Mucosa of stomach (tissue), 1 donor: ENCODE results near the gene STK17A.

ENCODE experiments used
- H3K27me3 ChIP-seq: one replicate; pipeline ENCODE4 v1.7.0; 2013; ENCODE audit warnings: mild to moderate bottlenecking, low read length; ENCODE audit not compliant: control insufficient read depth, insufficient read depth
- H3K36me3 ChIP-seq: one replicate; pipeline ENCODE4 v1.7.0; 2013; ENCODE audit warnings: low read length; ENCODE audit not compliant: control insufficient read depth, insufficient read depth
- H3K4me1 ChIP-seq: one replicate; pipeline ENCODE4 v1.7.0; 2013; ENCODE audit warnings: mild to moderate bottlenecking, low read length; ENCODE audit not compliant: control insufficient read depth, insufficient read depth
- H3K4me3 ChIP-seq: one replicate; pipeline ENCODE4 v1.7.0; 2013; ENCODE audit warnings: low read length
- H3K9ac ChIP-seq: one replicate; pipeline ENCODE4 v1.7.0; 2013; ENCODE audit warnings: mild to moderate bottlenecking, low read length, moderate library complexity
- H3K9me3 ChIP-seq: one replicate; pipeline ENCODE4 v1.7.0; 2013; ENCODE audit warnings: mild to moderate bottlenecking, low read length, moderate library complexity; ENCODE audit not compliant: control insufficient read depth
- donor health status: Pancreatic carcinoma.

Gene STK17A

DNA sequence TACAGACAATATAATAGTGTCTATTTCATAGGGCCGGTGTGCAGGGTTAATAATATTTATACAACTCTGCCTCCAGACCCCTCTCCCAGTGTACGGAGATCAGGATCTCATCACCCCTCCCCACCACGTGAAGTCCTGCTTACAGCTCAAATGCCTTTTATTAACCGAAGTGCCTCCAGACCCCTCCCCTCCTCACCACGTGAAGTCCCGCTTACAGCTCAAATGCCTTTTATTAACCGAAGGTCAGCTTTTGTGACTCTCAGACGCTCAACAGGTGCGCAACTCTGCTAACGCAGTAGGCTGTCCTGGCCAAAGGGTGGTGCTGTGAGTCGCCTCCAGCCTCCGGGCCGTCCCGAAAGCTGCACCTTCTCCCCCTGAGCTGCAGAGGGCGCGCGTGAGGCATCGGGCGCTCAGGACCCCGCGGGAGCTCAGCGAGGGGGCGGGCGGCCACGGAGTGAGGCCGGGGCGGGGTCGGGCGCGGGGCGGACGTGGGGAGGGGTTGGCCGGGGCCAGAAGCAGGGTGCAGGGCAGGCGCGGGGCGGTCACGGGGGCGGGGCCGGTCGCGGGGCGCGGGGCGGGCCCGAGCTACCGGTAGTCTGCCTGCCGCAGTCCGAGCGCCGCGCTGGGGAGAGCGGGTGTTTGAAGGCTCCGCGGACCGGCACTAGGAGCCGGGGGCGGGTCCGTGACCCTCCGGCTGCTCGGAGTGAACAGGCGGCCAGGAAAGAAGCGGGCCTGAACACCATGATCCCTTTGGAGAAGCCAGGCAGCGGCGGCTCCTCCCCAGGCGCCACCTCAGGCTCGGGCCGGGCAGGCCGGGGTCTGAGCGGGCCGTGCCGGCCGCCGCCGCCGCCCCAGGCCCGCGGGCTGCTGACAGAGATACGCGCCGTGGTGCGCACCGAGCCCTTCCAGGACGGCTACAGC lies at the start of gene STK17A:
TSS of gene STK17A (plus strand) at position 606 of the 921 bp plus-strand sequence. CDS start at position 742, 136 bp downstream.
- H3K9me3 ChIP-seq, result no peaks in the 10 kb centered on the region
- no peaks in the 10 kb centered on the region for H3K27me3 ChIP-seq
- peak within 1 kb of the TSS; percentile 80 for H3K9ac ChIP-seq
- H3K4me3 ChIP-seq, result peak within 1 kb of the TSS; percentile 66
- no peaks in the 10 kb centered on the region for H3K4me1 ChIP-seq
- H3K36me3 ChIP-seq, result no peaks in the 10 kb centered on the region

DNA sequence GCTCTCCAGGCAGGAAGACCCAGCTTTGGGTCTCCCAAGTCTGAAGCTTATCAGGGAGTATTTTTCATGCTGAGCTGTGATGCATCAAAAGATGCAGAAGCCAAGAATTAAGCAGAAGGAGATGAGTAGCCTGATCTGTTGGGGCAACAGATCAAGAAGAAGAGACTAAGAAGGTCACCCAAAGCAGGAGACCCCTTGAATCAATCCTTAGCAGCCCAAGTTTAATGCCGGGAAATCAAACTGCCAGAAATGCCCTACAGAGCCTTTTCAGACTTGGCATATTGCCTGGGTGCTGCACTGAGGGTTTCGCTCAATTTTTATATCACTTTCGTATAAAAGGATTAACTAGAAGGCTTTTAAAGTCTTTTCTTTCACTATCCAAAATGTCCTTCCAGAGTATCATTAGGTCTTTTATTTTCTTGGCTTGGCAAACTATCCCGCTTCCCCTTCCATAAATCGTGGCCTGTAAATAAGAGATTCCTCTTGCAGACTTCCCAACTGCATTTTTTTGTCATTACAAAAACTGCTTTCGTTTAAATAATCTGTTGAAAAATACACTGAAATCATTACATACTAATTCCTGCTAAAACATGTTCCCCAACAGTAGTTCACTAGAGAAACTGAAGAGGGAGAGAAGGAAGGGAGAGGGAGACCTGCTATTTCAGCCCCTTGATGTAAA lies 49.0 kb upstream of the STK17A start:
- H3K4me1 ChIP-seq, result peaks cover 11% of the 10 kb centered on the region
- no peak overlapping the region for H3K4me3 ChIP-seq
- H3K36me3 ChIP-seq, result no peaks in the 10 kb centered on the region
- no peak overlapping the region for H3K9ac ChIP-seq
- no peaks in the 10 kb centered on the region for H3K27me3 ChIP-seq
- H3K9me3 ChIP-seq, result no peaks in the 10 kb centered on the region

DNA sequence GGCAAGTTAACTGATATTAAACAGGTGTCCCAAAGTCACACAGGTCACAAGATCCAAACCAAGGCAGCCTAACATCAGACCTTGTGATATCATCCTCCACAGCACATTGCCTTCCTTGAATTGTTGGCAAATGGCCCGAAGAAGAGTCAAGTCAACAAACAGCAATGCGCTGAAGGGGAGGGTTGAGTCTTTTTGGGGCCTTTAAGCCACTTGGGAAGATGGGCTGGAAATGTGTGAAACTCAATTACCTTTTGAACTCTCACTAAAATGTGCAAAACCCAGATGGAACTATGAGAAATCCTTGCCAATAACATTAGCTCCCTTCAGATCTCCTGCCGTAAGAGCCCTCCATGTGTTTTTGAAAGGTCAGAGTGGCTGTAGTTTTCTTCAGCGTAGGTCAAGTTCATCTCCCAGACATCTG lies 47.9 kb upstream of the STK17A start:
- no peaks in the 10 kb centered on the region for H3K36me3 ChIP-seq
- peaks cover 11% of the 10 kb centered on the region for H3K4me1 ChIP-seq
- no peak overlapping the region for H3K9ac ChIP-seq
- H3K27me3 ChIP-seq, result no peaks in the 10 kb centered on the region
- H3K9me3 ChIP-seq, result no peaks in the 10 kb centered on the region
- no peak overlapping the region for H3K4me3 ChIP-seq

DNA sequence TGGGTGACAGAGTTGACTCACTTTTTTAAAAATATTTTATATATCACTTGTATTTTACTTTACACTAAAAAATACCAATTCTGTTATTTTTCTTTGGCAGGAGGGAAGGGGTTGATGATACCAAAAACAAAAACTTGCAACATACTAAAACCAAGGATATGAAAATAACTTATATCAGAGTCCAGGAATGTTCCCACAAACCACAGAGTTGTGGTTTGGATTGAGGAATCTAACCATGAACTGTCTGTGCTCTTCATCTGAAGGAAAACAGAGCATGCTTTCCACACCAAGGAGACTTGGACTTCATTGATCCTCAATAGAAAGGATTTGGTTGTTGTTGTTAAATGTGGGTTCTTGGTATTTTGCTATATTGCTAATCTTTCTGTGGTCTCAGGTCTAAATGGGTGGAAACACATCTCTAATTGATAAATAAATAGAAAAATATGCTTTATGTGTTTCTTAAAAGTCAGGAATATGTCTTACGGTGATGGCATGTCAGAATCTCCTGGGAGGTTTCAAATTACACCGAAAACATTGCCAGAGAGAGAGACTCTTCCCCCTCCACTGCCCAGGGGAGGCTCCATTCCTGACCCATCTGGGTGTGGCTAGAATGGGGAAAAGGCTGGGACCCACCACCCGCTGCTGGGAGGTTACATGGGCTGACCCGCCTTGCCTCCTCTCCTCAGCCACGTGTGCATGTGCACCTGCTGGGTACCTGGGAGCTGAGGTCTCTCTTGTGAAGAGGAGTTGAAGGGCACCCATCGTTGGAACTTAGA lies 46.9 kb upstream of the STK17A start:
- Histone ChIP-seq H3K9ac (no peak overlapping the region), H3K4me1 (peaks cover 11% of the 10 kb centered on the region)

DNA sequence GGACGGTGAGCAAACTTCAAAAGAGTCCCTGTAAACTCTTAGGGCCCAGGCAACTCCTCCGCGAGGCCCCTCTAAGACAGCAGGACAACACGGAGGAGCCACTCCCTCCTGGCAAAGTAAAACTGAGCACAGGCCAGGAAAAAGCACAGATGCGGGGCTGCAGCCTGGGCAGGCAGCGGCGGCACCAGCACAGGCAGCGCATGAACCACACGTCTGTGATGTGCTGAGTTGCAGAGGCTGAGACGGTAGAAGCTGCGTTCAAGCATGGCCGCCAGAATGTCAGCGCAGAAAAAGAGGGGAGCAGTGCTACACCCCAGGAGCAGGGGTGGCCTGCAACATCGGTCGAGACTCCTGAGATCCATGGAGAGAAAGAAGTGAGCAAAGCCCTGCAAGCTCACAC lies 46.1 kb upstream of the STK17A start:
- Histone ChIP-seq H3K27me3 (no peaks in the 10 kb centered on the region), H3K9ac (no peak overlapping the region), H3K36me3 (no peaks in the 10 kb centered on the region), H3K4me1 (peaks cover 11% of the 10 kb centered on the region), H3K9me3 (no peaks in the 10 kb centered on the region), H3K4me3 (no peak overlapping the region)

More for the DNA sequence above, 46.9 kb upstream of the STK17A start:
- no peaks in the 10 kb centered on the region for H3K27me3 ChIP-seq
- no peaks in the 10 kb centered on the region for H3K36me3 ChIP-seq
- H3K9me3 ChIP-seq, result no peaks in the 10 kb centered on the region
- H3K4me3 ChIP-seq, result no peak overlapping the region

DNA sequence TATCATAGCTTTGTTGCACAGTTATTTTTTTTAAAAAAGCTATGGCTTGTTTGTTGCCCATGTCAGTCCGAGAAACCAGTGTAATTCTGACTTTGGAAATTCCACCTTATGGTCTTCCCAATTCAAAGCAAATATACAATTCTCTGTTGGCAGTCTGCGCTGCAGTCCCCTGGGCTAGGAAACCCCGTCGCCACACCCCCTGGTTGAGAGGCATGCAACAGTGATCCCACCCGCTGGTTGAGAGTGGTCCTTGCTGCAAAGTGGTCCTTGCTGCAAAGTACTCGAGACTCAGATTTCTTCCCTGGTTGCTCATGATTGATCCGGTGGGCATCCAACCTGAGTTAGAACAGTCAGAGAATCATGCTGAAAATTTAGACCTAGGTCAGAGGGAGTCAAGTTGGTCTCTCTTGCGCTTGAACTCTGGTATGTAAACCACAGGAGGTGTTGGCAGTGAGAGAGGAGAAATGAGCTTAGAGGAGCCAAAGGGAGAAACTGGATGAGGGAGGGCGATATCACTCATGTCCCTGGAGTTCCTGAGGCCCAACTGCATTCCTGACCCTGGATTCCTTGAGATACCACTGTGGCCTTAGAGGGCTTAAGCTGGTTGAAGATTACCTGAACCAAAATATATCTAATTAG lies 45.0 kb upstream of the STK17A start:
- Histone ChIP-seq H3K27me3 (no peaks in the 10 kb centered on the region), H3K9me3 (no peaks in the 10 kb centered on the region), H3K36me3 (no peaks in the 10 kb centered on the region), H3K4me1 (peaks cover 11% of the 10 kb centered on the region), H3K4me3 (no peak overlapping the region), H3K9ac (no peak overlapping the region)

DNA sequence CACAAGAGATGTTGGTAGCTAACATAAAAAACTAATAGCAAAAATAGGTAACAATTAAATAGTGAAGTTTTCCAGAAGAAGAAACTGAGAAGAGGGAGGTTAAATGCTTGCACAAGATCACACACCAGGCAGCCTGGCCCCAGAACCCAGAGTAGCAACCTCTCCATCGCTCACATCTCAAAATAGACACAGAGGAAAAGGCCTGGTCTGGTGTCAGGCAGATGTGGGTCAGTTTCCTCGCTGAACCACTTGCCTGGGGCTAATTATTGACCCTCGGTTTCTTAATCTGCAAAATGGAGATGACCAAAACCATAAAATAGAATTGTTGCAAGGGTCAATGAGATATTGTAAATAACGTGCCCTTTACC lies 44.5 kb upstream of the STK17A start:
- Histone ChIP-seq H3K36me3 (no peaks in the 10 kb centered on the region), H3K9me3 (no peaks in the 10 kb centered on the region), H3K4me1 (peaks cover 11% of the 10 kb centered on the region), H3K9ac (no peak overlapping the region), H3K27me3 (no peaks in the 10 kb centered on the region), H3K4me3 (no peak overlapping the region)

DNA sequence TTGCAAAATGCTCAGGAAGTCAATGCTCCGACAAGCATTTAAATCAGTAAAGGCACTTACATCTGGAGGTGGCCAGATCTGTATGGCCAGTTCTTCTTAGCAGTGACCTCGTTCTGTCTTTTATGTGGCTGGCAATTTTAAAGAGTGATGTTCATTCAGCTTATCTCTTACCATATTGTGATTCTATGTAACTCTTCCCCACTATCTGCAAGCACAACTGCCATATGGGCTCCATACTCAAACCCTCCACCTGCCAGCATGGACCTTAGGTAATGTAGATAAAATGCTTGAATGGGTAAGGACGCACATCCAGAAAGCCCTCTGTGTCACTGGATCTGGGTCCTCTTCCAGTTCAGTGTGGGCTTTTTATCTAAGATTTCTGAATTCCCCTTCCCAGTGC lies 42.4 kb upstream of the STK17A start:
- Histone ChIP-seq H3K4me3 (no peak overlapping the region), H3K36me3 (no peaks in the 10 kb centered on the region), H3K9me3 (no peaks in the 10 kb centered on the region), H3K9ac (no peak overlapping the region), H3K27me3 (no peaks in the 10 kb centered on the region), H3K4me1 (peaks cover 11% of the 10 kb centered on the region)

DNA sequence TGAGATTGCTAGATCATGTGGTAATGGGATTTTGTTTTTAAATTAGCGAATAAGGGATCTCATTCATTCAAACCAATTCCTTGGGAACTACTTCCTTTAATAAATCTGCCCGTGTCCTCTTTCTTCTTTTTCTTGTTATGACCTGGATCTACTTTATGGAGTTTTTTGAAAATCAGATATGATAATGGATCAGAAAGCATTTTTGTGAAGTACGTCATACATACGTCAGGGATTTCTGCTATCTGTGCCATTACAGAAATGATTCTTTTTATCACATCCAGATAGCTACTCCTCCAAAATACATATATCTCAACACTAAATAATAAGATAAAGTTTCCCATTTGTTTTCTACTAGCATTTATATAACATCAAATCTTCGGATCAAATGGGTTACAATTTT lies 40.2 kb upstream of the STK17A start:
- no peaks in the 10 kb centered on the region for H3K36me3 ChIP-seq
- no peaks in the 10 kb centered on the region for H3K27me3 ChIP-seq
- H3K9ac ChIP-seq, result no peak overlapping the region
- no peak overlapping the region for H3K4me3 ChIP-seq
- peaks cover 4% of the 10 kb centered on the region for H3K4me1 ChIP-seq
- H3K9me3 ChIP-seq, result no peaks in the 10 kb centered on the region

DNA sequence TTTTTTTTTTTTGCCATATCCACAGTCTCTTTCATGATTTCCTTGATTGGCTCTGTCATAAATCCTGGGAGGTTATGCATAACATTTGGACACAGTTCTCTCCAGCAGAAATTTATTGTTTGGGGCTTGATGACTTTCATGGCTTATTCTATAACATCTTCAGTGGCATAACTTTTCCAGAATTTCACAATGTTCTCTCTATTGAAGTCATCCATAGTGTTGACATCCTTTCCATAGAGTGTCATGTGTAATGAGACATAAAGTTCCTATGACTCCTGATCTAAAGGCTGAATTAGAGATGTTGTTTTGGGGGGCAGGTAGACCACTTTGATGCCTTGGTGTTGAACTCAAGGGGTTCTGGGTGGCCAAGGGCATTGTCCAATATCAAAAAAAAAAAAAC lies 36.7 kb upstream of the STK17A start:
- no peaks in the 10 kb centered on the region for H3K27me3 ChIP-seq
- H3K9me3 ChIP-seq, result no peaks in the 10 kb centered on the region
- H3K36me3 ChIP-seq, result no peaks in the 10 kb centered on the region
- H3K4me3 ChIP-seq, result no peak overlapping the region
- H3K4me1 ChIP-seq, result no peaks in the 10 kb centered on the region
- H3K9ac ChIP-seq, result no peak overlapping the region

DNA sequence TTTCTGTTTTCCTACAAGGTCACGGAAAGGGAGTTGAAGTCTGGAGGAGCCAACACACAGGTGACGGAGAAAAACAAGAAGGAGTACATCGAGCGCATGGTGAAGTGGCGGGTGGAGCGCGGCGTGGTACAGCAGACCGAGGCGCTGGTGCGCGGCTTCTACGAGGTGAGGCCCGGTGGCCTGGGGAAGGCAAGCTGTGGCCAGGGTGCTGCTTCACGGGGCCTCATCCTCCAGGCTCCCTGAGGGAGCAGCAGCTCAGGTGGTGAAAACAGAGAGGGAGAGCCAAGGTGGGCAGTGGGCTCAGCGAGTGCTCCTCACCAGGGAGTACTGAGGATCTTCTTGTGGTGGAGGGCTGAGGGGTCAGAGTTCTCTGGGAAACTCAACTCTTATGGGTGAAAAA lies 32.5 kb upstream of the STK17A start:
- H3K4me3 ChIP-seq, result no peak overlapping the region
- H3K36me3 ChIP-seq, result no peaks in the 10 kb centered on the region
- no peak overlapping the region for H3K9ac ChIP-seq
- no peaks in the 10 kb centered on the region for H3K27me3 ChIP-seq
- H3K9me3 ChIP-seq, result no peaks in the 10 kb centered on the region
- no peaks in the 10 kb centered on the region for H3K4me1 ChIP-seq
